Fibroblast of skin of right biceps (primary cell): ENCODE results near the gene FBXO46.
"Not testable (repeated sequence)": the region's sequence is repeated elsewhere in the genome, so short reads cannot be mapped to it uniquely, and the experiment has no call there.

ENCODE experiments used
- DNase-seq: peaks from one replicate; pipeline ENCODE4 v3.0.0-alpha.2; 2013

Gene FBXO46

GRCh38 chr19:45720065-45720464 lies 10.6 kb downstream of the FBXO46 start:
- DNase-seq: not testable (repeated sequence)

- no peak for DNase-seq
These were observed 12.6 kb downstream of the FBXO46 start for GRCh38 chr19:45717983-45718650.

DNA sequence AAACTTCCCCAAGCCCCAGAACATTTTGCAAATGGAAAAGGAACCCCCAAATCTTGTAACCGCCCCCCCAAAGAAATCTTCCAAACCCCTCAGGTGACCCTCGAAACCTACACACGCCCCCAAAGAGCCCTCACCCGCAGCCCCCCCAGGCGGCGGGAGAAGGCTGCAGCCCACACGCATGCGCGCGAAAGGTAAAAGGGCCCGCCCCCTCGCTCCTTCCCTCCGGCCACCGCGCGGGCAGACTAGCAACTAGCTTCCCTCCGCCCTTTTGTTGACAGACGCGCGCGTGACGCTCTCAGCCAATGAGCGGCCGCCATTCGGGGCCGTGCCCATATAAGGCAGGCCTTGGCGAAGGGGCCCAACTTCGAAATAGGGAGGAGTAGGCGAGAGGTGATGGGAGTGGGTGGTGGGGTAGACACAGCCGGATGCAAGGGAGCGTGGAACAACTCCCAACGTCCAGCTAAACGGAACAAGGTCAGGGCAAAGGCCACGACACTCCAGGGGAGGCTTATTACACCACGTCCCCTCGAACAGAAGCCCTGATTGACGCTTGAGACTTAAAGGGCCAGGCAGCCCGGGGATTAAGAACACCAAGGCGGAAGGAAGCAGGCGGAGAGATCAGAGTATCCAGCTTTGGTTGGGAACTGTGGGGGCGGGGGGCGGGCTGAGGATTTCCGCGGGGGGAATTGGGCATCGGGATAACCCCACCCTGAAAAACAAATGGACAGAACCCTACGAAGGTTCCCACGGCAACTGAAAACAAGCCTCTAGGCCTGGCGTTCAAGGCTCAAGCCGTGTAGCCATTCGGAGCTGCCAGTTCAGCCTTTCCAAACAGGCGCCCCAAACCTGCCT lies 13.3 kb downstream of the FBXO46 start:
- peak; percentile 99 for DNase-seq

DNA sequence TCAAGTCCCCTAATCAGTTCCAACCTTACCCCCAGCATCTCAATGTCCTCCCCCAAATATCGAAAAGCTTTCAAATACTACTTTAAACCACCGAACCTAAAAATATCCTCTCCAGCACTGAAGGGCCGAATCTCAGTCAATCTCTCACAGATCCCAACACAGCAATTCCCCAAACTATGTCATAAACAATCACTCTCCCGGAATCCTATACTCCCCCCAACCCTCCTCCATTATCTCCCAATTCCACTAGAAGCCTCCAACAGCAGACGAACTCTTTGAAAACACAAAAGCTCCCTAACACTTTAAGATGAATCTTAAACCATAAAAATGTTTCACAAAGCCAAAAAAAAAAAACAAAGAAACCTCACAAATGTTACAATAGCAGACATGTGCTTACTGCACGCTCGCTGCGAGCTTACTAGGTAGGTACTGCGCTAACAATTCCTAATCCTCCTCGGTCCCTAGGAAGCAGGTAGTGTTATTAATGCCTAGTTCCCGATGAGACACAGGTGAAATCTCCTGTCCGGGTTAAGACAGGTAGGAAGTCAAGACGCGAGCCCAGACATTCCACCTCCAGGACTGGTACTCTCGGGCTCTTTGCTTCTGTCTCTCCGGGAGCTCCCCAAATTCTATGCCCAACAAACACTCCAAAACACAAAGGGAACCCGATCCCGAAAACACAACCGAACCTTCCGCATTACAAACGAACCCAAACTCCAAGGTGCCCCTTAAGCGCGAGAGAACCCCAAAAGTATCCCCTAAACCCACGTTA lies 14.2 kb downstream of the FBXO46 start:
- DNase-seq: peak; percentile 37

DNA sequence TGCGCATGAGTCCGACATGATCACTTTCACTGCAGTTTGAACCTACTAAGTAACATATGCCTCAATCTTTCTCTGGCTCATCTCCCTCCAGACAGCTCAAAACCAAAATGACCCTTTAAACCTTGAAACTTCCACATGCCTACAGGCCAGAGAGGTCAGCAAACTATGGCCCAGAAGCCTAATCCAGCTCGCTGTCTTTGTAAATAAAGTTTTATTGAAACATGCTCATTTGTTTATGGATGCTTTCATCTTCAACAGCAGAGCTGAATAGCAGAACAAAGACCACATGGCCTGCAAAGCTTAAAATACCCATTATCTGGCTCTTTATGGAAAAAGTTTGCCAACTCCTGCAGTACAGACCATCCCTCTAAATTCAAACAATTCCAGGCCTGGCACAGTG lies 15.6 kb downstream of the FBXO46 start:
- no peak for DNase-seq

- no peak for DNase-seq
These were observed 17.6 kb downstream of the FBXO46 start for GRCh38 chr19:45713141-45713540.

DNA sequence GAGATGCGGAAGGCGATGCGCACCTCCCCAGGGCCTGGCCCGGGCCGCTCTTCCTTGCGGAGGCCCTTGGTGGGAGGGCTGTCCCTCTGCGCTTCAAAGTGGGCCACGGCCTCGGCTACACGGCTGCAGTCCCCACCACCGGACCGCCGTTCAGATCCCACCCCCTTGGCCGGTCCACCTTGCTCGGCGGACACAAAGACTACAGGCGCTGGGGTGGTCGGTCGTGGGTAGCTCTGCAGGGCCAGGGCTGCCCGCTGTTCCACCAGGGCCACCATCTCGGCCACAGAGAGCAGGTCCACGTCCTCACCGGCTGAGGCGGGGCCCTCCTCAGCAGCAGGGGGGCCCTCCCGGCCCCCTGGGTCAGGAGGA lies 18.0 kb downstream of the FBXO46 start:
- no peak for DNase-seq

GRCh38 chr19:45711851-45712698 lies 18.6 kb downstream of the FBXO46 start:
- no peak for DNase-seq

- no peak for DNase-seq
These were observed 20.2 kb downstream of the FBXO46 start for GRCh38 chr19:45710356-45711130.

DNA sequence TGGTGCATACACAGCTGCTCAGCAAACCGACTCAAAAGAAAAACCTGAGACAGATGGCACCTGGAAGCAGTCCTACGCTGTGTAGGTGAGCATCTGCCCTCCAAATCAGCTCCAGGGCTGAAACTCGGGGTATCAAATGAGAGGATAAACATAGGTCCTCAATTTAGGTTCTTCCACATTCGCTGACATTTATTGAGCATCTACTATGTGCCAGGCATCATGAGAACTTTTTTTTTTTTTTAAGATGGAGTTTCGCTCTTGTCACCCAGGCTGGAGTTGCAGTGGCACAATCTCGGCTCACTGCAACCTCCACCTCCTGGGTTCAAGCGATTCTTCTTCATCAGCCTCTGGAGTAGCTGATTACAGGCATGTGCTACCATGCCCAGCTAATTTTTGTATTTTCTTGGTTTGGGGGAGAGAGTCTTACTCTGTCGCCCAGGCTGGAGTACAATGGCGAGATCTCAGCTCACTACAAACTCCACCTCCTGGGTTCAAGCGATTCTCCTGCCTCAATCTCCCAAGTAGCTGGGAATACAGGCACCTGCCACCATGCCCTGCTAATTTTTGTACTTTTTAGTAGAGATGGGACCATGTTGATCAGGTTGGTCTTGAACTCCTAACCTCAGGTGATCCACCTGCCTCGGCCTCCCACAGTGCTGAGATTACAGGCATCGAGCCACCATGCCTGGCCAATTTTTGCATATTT lies 24.8 kb downstream of the FBXO46 start:
- DNase-seq: no peak

GRCh38 chr19:45705115-45705514 lies 25.6 kb downstream of the FBXO46 start:
- DNase-seq: no peak

DNA sequence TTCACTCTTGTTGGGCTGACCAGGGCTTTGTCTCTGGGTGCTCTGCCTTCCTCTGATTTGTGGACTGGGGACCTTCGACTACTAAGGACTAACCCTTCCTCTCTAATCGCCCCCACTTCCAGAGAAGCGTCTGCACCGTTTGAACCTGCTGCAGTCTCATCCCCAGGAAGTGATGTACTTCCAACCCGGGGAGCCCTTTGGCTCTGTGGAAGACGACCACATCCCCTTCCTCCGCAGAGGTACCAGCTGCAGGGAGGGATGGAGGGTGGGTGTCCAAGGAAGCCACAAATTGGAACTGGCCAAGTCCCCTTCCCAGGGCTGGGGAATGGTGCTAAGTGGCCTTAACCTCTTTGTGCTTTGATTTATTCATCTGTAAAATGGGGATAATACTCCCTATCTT lies 29.0 kb downstream of the FBXO46 start:
- no peak for DNase-seq

DNA sequence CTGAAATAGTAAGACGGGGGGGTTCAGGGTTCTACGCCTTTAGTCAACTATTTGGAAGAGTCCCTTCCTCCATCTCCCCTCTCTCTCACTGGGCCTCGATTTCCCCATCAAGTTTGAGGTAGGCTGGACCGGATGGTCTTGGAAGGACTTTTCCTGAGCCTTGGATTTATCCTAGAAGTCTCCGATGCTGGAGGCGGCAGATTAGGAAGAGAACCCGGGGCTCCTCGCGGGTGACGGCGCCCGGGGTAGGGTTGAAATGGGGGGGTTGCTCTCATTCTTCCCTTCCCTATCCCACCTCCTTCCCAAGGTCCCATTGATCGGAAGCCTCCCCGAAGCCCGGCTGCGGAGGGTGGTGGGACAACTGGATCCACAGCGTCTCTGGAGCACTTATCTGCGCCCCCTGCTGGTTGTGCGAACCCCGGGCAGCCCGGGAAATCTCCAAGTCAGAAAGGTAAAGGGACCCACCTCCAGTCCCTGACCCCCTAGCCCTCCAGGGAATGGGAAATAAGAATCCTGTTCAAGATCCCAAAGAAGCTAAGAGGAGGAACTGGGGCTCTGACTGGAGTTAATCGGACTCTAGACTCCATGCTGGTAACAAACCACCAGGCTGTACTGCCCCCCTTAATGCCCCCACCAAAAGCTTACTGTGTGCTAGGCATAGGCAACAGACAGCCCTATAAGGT lies 37.4 kb downstream of the FBXO46 start:
- peak; percentile 69 for DNase-seq

DNA sequence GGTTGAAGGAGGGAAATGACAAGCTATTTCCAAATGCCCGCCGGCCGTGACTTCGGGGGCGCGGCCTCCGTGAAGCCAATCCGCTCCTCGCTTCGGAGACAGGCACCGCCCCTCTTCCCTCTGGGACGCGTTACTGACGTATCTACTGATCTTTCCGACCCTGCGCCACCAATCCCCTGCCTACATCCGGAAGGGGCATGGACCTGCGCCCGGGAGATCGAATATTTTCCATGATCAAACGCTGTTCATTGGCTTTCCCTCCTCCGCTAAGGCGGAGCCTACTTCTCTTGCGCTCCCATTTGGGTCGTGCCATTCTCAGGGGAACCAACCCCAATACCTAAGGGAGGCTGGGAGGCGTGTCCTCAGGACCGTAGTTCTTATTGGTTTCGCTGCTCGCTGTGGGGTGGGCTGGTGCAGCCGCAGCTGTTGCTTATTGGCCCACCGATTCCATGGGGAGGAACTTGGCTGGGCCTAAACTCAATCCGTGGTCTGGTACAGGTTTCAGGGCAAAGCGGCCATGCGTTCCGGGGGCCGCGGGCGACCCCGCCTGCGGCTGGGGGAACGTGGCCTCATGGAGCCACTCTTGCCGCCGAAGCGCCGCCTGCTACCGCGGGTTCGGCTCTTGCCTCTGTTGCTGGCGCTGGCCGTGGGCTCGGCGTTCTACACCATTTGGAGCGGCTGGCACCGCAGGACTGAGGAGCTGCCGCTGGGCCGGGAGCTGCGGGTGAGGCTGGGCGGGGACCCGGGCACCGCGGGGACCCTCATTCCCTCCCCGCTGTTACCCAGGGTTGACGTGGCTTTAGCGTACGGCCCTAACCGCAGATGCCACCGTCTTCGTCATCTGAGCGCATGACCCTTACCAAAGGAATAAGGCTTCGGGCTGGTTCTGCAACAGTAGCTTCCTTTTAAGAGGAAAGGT lies 38.2 kb downstream of the FBXO46 start, which contains the start of gene QPCTL:
QPCTL (plus strand) TSS at position 480 of the 919 bp plus-strand sequence; CDS start at position 518, 38 bp downstream.
- DNase-seq: peak; percentile 100

DNA sequence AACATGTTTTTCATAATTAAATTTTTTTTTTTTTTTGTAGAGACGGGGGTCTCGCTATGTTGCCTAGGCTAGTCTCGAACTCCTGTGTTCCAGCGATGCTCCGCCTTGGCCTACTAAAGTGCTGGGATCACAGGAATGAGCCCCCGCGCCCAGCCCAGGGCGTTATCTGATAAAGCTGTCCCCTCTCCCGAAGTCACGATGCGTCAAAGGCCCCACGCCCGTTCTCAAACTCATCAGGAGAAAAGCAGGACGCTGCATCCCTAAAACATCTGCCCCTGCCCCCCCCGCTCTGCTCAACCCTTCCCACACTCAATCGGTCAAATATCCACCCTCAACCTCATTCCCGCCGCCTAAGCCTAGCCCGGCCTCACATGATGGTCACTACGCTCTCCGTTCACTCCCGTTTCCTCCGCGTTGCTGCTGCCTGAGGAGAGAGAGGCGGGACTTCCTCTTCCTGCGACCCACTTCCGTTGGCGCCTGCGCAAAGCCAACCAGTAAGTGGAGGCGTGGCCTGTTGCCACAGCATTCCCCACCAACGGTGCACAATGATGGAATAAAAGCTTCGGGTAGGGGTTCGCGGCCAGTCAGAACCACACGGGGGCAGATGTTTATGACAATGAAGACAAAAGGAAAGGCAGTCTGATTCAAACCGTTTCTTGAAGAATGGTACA lies 39.0 kb downstream of the FBXO46 start, which contains the start of gene SNRPD2:
SNRPD2 (minus strand) TSS at position 438 of the 671 bp plus-strand sequence; CDS start at position 373, 65 bp downstream.
- peak; percentile 95 for DNase-seq

- no peak for DNase-seq
These were observed 43.1 kb downstream of the FBXO46 start for GRCh38 chr19:45687599-45687998.

- not testable (repeated sequence) for DNase-seq
These were observed 45.7 kb downstream of the FBXO46 start for GRCh38 chr19:45685045-45685444.

GRCh38 chr19:45682908-45683307 lies 47.8 kb downstream of the FBXO46 start:
- DNase-seq: no peak
